H9 (cell line): ENCODE measurements around the gene SPATA25. TPM values are rescaled to one million over a fixed set of nuclear protein-coding genes. Genes with fewer than 3 reads are reported as not detected.

Experiments
- DNase-seq: peaks from one replicate; pipeline ENCODE4 v3.0.0-alpha.2; 2017
- H2AFZ ChIP-seq: one replicate; pipeline ENCODE4 v1.6.1; 2013; ENCODE audit warnings: mild to moderate bottlenecking, low read length, control low read depth, moderate library complexity
- H2AK5ac ChIP-seq: 2 replicates; pipeline ENCODE4 v1.6.1; 2013; ENCODE audit warnings: low read length, control low read depth, mixed read lengths; ENCODE audit not compliant: insufficient read length
- H2BK120ac ChIP-seq: one replicate; pipeline ENCODE4 v1.6.1; 2013; ENCODE audit warnings: low read depth, mild to moderate bottlenecking, low read length, control low read depth, inconsistent platforms; ENCODE audit not compliant: poor library complexity, severe bottlenecking
- H2BK12ac ChIP-seq: 2 replicates; pipeline ENCODE4 v1.6.1; 2013; ENCODE audit warnings: low read length, control low read depth, mixed read lengths, low read depth; ENCODE audit not compliant: insufficient read length
- H2BK15ac ChIP-seq: 2 replicates; pipeline ENCODE4 v1.6.1; 2013; ENCODE audit warnings: low read depth, low read length, control low read depth
- H2BK20ac ChIP-seq: one replicate; pipeline ENCODE4 v1.6.1; 2013; ENCODE audit warnings: low read depth, mild to moderate bottlenecking, low read length, control low read depth, inconsistent platforms; ENCODE audit not compliant: poor library complexity, severe bottlenecking
- H2BK5ac ChIP-seq: 2 replicates; pipeline ENCODE4 v1.6.1; 2013; ENCODE audit warnings: low read length, control low read depth, mixed read lengths; ENCODE audit not compliant: insufficient read length
- H3K14ac ChIP-seq: 2 replicates; pipeline ENCODE4 v1.6.1; 2013; ENCODE audit warnings: low read length, control low read depth; ENCODE audit not compliant: insufficient read depth
- H3K18ac ChIP-seq: 2 replicates; pipeline ENCODE4 v1.6.1; 2013; ENCODE audit warnings: low read depth, mild to moderate bottlenecking, mixed read lengths, low read length, control low read depth; ENCODE audit not compliant: insufficient read length
- H3K23ac ChIP-seq: 2 replicates; pipeline ENCODE4 v1.6.1; 2013; ENCODE audit warnings: low read length, control low read depth, mixed read lengths, low read depth; ENCODE audit not compliant: insufficient read length
- H3K23me2 ChIP-seq: 2 replicates; pipeline ENCODE4 v1.6.1; 2013; ENCODE audit warnings: low read depth, mild to moderate bottlenecking, mixed read lengths, low read length, control low read depth; ENCODE audit not compliant: insufficient read length, poor library complexity, severe bottlenecking
- H3K27ac ChIP-seq: 2 replicates; pipeline ENCODE4 v1.5.1; 2013; ENCODE audit warnings: low read length, control low read depth, mixed read lengths, low read depth; ENCODE audit not compliant: insufficient read length
- H3K27me3 ChIP-seq: 2 replicates; pipeline ENCODE4 v1.6.1; 2013; ENCODE audit warnings: low read length, control low read depth, inconsistent platforms; ENCODE audit not compliant: insufficient read depth
- H3K4ac ChIP-seq: 2 replicates; pipeline ENCODE4 v1.6.1; 2013; ENCODE audit warnings: low read depth, mild to moderate bottlenecking, control low read depth, inconsistent platforms, low read length, moderate library complexity
- H3K4me1 ChIP-seq: 2 replicates; pipeline ENCODE4 v1.6.1; 2013; ENCODE audit warnings: low read length, control low read depth, inconsistent platforms; ENCODE audit not compliant: insufficient read depth
- H3K4me2 ChIP-seq: 2 replicates; pipeline ENCODE4 v1.6.1; 2013; ENCODE audit warnings: low read length, control low read depth, mixed read lengths; ENCODE audit not compliant: insufficient read length, insufficient read depth
- H3K56ac ChIP-seq: 2 replicates; pipeline ENCODE4 v1.6.1; 2013; ENCODE audit warnings: low read depth, mild to moderate bottlenecking, mixed read lengths, low read length, control low read depth; ENCODE audit not compliant: insufficient read length
- H3K79me1 ChIP-seq: 2 replicates; pipeline ENCODE4 v1.6.1; 2013; ENCODE audit warnings: low read depth, mild to moderate bottlenecking, moderate library complexity, low read length, control low read depth, inconsistent platforms; ENCODE audit not compliant: insufficient read depth, poor library complexity, severe bottlenecking
- H3K79me2 ChIP-seq: 2 replicates; pipeline ENCODE4 v1.6.1; 2013; ENCODE audit warnings: low read length, control low read depth, inconsistent platforms; ENCODE audit not compliant: insufficient read depth
- H3K9ac ChIP-seq: 2 replicates; pipeline ENCODE4 v1.6.1; 2013; ENCODE audit warnings: low read length, control low read depth, mixed read lengths; ENCODE audit not compliant: insufficient read length; ENCODE audit errors: extremely low read depth
- H3K9me3 ChIP-seq: one replicate; pipeline ENCODE4 v1.6.1; 2013; ENCODE audit warnings: low read depth, low read length, inconsistent platforms; ENCODE audit not compliant: control insufficient read depth
- H3T11ph ChIP-seq: one replicate; pipeline ENCODE4 v1.6.1; 2013; ENCODE audit warnings: mild to moderate bottlenecking, low read length, control low read depth, inconsistent platforms
- H4K20me1 ChIP-seq: one replicate; pipeline ENCODE4 v1.6.1; 2013; ENCODE audit not compliant: control insufficient read depth, insufficient read length, insufficient read depth
- H4K5ac ChIP-seq: 2 replicates; pipeline ENCODE4 v1.6.1; 2013; ENCODE audit warnings: low read depth, mild to moderate bottlenecking, mixed read lengths, low read length, control low read depth; ENCODE audit not compliant: insufficient read length
- H4K8ac ChIP-seq: replicated peaks from 2 replicates; pipeline ENCODE4 v1.6.1; 2013; ENCODE audit warnings: low read length, control low read depth, mixed read lengths, low read depth; ENCODE audit not compliant: insufficient read length
- H4K91ac ChIP-seq: 2 replicates; pipeline ENCODE4 v1.6.1; 2013; ENCODE audit warnings: low read depth, mild to moderate bottlenecking, moderate library complexity, mixed read lengths, low read length, control low read depth; ENCODE audit not compliant: insufficient read length
- H3K27ac Mint-ChIP-seq, 3 experiments: 2 replicates in 2 of 3; 3 replicates in 1 of 3; pipeline ENCODE4 v1.8.0; 2020 to 2021; ENCODE audit warnings: mixed read lengths in 3 of 3, mild to moderate bottlenecking in 1 of 3, moderate library complexity in 1 of 3
- H3K27me3 Mint-ChIP-seq: 2 replicates; pipeline ENCODE4 v1.8.0; 2021; ENCODE audit warnings: low read depth, mild to moderate bottlenecking, moderate library complexity, mixed read lengths
- H3K36me3 Mint-ChIP-seq, 3 experiments: 2 replicates in 2 of 3; 3 replicates in 1 of 3; pipeline ENCODE4 v1.8.0; 2020 to 2021; ENCODE audit warnings: low read depth in 3 of 3, mixed read lengths in 3 of 3; ENCODE audit not compliant: insufficient read depth in 1 of 3
- H3K4me1 Mint-ChIP-seq, 2 experiments: 2 replicates each; pipeline ENCODE4 v1.8.0; 2020; ENCODE audit warnings: mixed read lengths in 2 of 2
- H3K4me3 Mint-ChIP-seq, 2 experiments: 2 replicates in 1 of 2; 3 replicates in 1 of 2; pipeline ENCODE4 v1.8.0; 2020 to 2021; ENCODE audit warnings: mild to moderate bottlenecking in 2 of 2, mixed read lengths in 2 of 2, moderate library complexity in 1 of 2
- H3K9me3 Mint-ChIP-seq, 2 experiments: 2 replicates in 1 of 2; 3 replicates in 1 of 2; pipeline ENCODE4 v1.8.0; 2020; ENCODE audit warnings: mild to moderate bottlenecking in 2 of 2, mixed read lengths in 2 of 2, moderate library complexity in 1 of 2
- CTCF ChIP-seq: fragments of 200-600 bp; sonication (generic); conservative IDR thresholded peaks from 3 replicates; pipeline ENCODE4 v1.8.0; 2021; ENCODE audit warnings: antibody characterized with exemption, mild to moderate bottlenecking
- WGBS: extraction: QIAGEN DNeasy Blood & Tissue Kit; methylation state at CpG from one replicate; pipeline ENCODE4 v1.1.7; 2013; ENCODE audit warnings: missing lambda C conversion rate, low lambda C conversion rate, mixed read lengths; ENCODE audit not compliant: insufficient read length; ENCODE audit errors: extremely low coverage; 5-methylcytosine and 5-hydroxymethylcytosine counted together
- total RNA-seq: library from RNA; stranded (reverse); gene quantifications from 2 replicates; pipeline ENCODE4 v1.2.1, GENCODE V29; 2021

Gene SPATA25
- total RNA-seq, 1 experiment from 2014 or later = 2.4 TPM

- no peak for DNase-seq
- H3K27me3 ChIP-seq = no peaks in the 10 kb centered on the region
- no CpG with 5 or more reads among the region's 2 CpGs for WGBS
These were observed 39.3 kb upstream of the SPATA25 start for GRCh38 chr20:45926731-45927070.

More at GRCh38 chr20:45926731-45927070, 39.3 kb upstream of the SPATA25 start:
- Histone ChIP-seq H2BK120ac (no peak overlapping the region), H3K79me1 (no peaks in the 10 kb centered on the region), H4K5ac (no peak overlapping the region), H4K20me1 (no peaks in the 10 kb centered on the region), H3K56ac (no peak overlapping the region), H3K9ac (no peak overlapping the region), H2BK15ac (no peak overlapping the region), H4K91ac (no peak overlapping the region), H3K23ac (no peak overlapping the region), H3K14ac (no peak overlapping the region), H2AFZ (no peak overlapping the region), H3K9me3 (no peaks in the 10 kb centered on the region), H2BK5ac (no peak overlapping the region), H2BK20ac (no peak overlapping the region), H2BK12ac (no peak overlapping the region), H3K23me2 (no peaks in the 10 kb centered on the region), H3K79me2 (no peaks in the 10 kb centered on the region), H3K18ac (no peak overlapping the region), H3T11ph (no peak overlapping the region), H3K4me1 (no peaks in the 10 kb centered on the region), H3K27ac (no peak overlapping the region), H3K4ac (no peak overlapping the region), H2AK5ac (no peak overlapping the region), H4K8ac (no peak overlapping the region), H3K4me2 (no peak overlapping the region)
- Mint-ChIP-seq H3K36me3 (no peaks in the 10 kb centered on the region), H3K4me1 (peaks cover 9 to 19% of the 10 kb centered on the region in 2 experiments), H3K27ac (no peak overlapping the region), H3K9me3 (no peaks in the 10 kb centered on the region), H3K27me3 (peaks cover 2% of the 10 kb centered on the region), H3K4me3 (no peak overlapping the region)
- no peak for TF ChIP-seq CTCF
